AG04450 (cell line): ENCODE results near the gene CLRN2. TPM values are rescaled to one million over a fixed set of nuclear protein-coding genes. Genes with fewer than 3 reads are reported as not detected.

Experiments
- CTCF ChIA-PET: fragments of 300-600, 350-600 bp; formaldehyde crosslinking; extraction: SDS; loops from one replicate; lab custom pipeline; 2022; ENCODE audit warnings: antibody characterized with exemption, inconsistent platforms; lab: Charles Lee
- POLR2A ChIA-PET: fragments of 350-600 bp; formaldehyde crosslinking; extraction: SDS; loops from one replicate; lab custom pipeline; 2021; ENCODE audit warnings: antibody characterized with exemption, inconsistent platforms; lab: Yijun Ruan, JAX
- DNase-seq: peaks from one replicate; pipeline ENCODE4 v3.0.0-alpha.2; 2011; ENCODE audit warnings: low read depth, low spot score
- H3K27ac ChIP-seq: one replicate; pipeline ENCODE4 v1.5.1; 2012; ENCODE audit warnings: low read depth, low read length, control low read depth
- H3K27me3 ChIP-seq: one replicate; pipeline ENCODE4 v1.6.0; 2012; ENCODE audit warnings: low read length; ENCODE audit not compliant: control insufficient read depth, insufficient read depth
- H3K4me3 ChIP-seq: 2 replicates; pipeline ENCODE4 v1.5.1; 2011; ENCODE audit warnings: mild to moderate bottlenecking, low read depth, low read length, control low read depth
- H3K9me3 ChIP-seq: 2 replicates; pipeline ENCODE4 v1.5.1; 2012; ENCODE audit warnings: low read length; ENCODE audit not compliant: control insufficient read depth, insufficient read depth
- CTCF ChIP-seq: IDR thresholded peaks from 2 replicates; pipeline ENCODE4 v1.5.1; 2011; ENCODE audit warnings: low read depth, low read length, control low read depth, inconsistent platforms
- polyA plus RNA-seq: library from polyadenylated mRNA; depleted of rRNA; stranded (reverse); fragments of >200 nt; gene quantifications from 2 replicates; pipeline ENCODE4 v1.2.3, GENCODE V29; 2011

CLRN2 gene
- polyA plus RNA-seq, 1 experiment = not detected

GRCh38 chr4:17493619-17494018, 21.3 kb upstream of the CLRN2 start:
- Histone ChIP-seq H3K27me3 (no peaks in the 10 kb centered on the region), H3K9me3 (peaks cover 4% of the 10 kb centered on the region; the same call in 1 of the 2 replicates), H3K4me3 (no peak overlapping the region), H3K27ac (no peak overlapping the region)
- DNase-seq = no peak
- ChIA-PET POLR2A (no interaction called here), CTCF (interaction anchor here (1.1 to 1.5 kb wide), 3 partner anchors 19 to 55 kb away, joined by 3 to 4 read pairs (median 3); no protein-coding TSS in a partner anchor)
- TF ChIP-seq CTCF = no peak

DNA sequence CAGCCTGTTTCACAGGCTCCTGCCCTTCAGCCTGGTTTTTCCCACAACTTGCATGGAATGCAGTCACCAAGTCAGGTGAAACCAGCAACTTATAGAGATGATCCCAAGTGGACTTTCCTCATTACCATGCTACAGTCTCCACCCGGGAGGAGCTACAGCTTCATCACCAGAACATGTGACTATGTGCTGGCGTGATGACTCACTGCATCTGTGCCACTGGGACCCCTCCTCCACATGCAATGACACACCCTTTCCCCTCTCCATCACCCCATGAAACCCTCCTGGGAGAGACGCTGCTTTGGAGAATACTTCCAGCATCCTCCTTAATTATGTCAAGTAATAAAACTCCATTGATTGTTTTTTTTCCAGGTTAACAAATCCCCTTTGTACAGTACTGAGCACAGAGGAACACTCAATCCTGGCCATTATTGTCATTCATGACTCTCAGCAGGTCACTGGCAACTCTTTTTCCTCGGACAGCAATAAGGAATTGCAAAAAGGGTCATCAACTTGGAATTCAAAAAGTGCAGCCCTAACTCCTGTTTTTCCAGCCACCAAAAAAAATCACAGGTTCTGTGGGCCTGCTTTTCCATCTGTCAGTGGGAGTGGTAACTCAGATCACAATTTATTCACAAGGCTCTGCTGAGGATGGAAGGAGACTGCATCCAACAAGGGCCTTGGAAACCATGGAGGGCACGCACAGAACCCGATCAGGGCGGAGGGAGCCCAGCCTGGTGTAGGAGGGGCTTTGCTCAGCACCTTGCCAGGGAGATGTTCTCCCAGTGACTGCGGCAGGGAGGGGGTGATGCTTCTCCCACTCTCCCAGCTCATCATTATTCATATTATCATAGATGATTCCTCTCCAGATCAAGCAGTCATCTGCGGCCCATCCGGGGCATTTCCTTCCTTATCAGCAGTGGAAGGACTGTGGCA, 20.4 kb upstream of the CLRN2 start:
- no peak for TF ChIP-seq CTCF
- ChIA-PET CTCF (interaction anchor here (1.1 to 1.5 kb wide), 3 partner anchors 20 to 54 kb away, joined by 3 to 4 read pairs (median 3); no protein-coding TSS in a partner anchor), POLR2A (no interaction called here)

GRCh38 chr4:17497890-17498523, 17.0 kb upstream of the CLRN2 start:
- H3K4me3 ChIP-seq = no peak overlapping the region
- TF ChIP-seq CTCF = no peak
- no peaks in the 10 kb centered on the region for H3K27me3 ChIP-seq
- no peak overlapping the region for H3K27ac ChIP-seq
- CTCF ChIA-PET = interaction anchor here (1.2 kb wide), 1 partner anchor 29 kb away, joined by 4 read pairs; no protein-coding TSS in a partner anchor
- no peak for DNase-seq
- POLR2A ChIA-PET = no interaction called here
- H3K9me3 ChIP-seq = no peaks in the 10 kb centered on the region

More for the DNA sequence above, 20.4 kb upstream of the CLRN2 start:
- H3K27ac ChIP-seq = no peak overlapping the region
- H3K4me3 ChIP-seq = no peak overlapping the region
- no peak for DNase-seq
- peaks cover 4% of the 10 kb centered on the region; the same call in 1 of the 2 replicates for H3K9me3 ChIP-seq
- H3K27me3 ChIP-seq = no peaks in the 10 kb centered on the region

DNA sequence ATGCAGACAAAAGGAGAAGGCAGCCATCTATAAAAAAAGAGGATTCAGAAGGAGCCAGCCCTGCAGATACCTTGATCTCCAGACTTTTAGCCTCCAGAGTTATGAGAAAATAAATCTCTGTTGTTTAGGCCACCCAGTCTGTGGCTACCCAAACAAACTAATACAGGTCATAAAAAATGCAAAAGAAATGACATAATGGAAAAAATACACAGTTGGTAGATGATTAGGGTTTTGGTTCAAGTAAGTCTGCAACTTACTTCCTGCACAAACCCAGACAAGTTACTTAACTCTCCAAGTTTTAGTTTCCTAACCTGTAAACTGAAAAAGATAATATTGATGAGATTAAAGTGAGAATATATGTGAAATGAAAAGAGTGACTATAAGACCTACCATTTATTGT, 14.4 kb upstream of the CLRN2 start:
- CTCF ChIA-PET = no interaction called here
- no peaks in the 10 kb centered on the region for H3K9me3 ChIP-seq
- TF ChIP-seq CTCF = no peak
- H3K27ac ChIP-seq = no peak overlapping the region
- POLR2A ChIA-PET = no interaction called here
- no peaks in the 10 kb centered on the region for H3K27me3 ChIP-seq
- no peak overlapping the region for H3K4me3 ChIP-seq
- DNase-seq = no peak
